ENCODE data around the gene PRMT7. TPM values are rescaled to one million over a fixed set of nuclear protein-coding genes. Genes with fewer than 3 reads are reported as not detected.

The PRMT7 gene
- total RNA-seq, 1 donor from 2014 or later: 22.0 TPM

GRCh38 chr16:68374246-68374805, 63.5 kb downstream of the PRMT7 start:
- no peak for DNase-seq (ENCODE audit: low read depth in 2 of 2)

GRCh38 chr16:68374961-68375660, 64.3 kb downstream of the PRMT7 start:
- DNase-seq (ENCODE audit: low read depth in 2 of 2): no peak

- no peak for DNase-seq (ENCODE audit: low read depth in 2 of 2)
Measured at GRCh38 chr16:68375801-68376536, 65.2 kb downstream of the PRMT7 start.

GRCh38 chr16:68376590-68376989, 65.8 kb downstream of the PRMT7 start:
- DNase-seq (ENCODE audit: low read depth in 2 of 2): no peak

- no peak for DNase-seq (ENCODE audit: low read depth in 2 of 2)
Measured at GRCh38 chr16:68377221-68377620, 66.4 kb downstream of the PRMT7 start.

- DNase-seq (ENCODE audit: low read depth in 2 of 2): peak; percentile 66 to 93
Measured at GRCh38 chr16:68377667-68378393, 67.0 kb downstream of the PRMT7 start.

GRCh38 chr16:68378436-68379415, 67.9 kb downstream of the PRMT7 start:
- no peak for DNase-seq (ENCODE audit: low read depth in 2 of 2)

GRCh38 chr16:68379472-68380347, 68.9 kb downstream of the PRMT7 start:
- no peak for DNase-seq (ENCODE audit: low read depth in 2 of 2)

- DNase-seq (ENCODE audit: low read depth in 2 of 2): no peak
Measured at GRCh38 chr16:68380348-68380670, 69.5 kb downstream of the PRMT7 start.

GRCh38 chr16:68380676-68381362, 70.0 kb downstream of the PRMT7 start:
- DNase-seq (ENCODE audit: low read depth in 2 of 2): no peak

- DNase-seq (ENCODE audit: low read depth in 2 of 2): no peak
Measured at GRCh38 chr16:68381363-68381724, 70.5 kb downstream of the PRMT7 start.

GRCh38 chr16:68382296-68382718, 71.5 kb downstream of the PRMT7 start:
- DNase-seq (ENCODE audit: low read depth in 2 of 2): no peak

GRCh38 chr16:68383858-68384257, 73.0 kb downstream of the PRMT7 start:
- no peak for DNase-seq (ENCODE audit: low read depth in 2 of 2)

GRCh38 chr16:68384288-68385161, 73.7 kb downstream of the PRMT7 start:
- DNase-seq (ENCODE audit: low read depth in 2 of 2): peak in 1 of 2 donors; percentile 52

GRCh38 chr16:68385371-68385770, 74.6 kb downstream of the PRMT7 start:
- DNase-seq (ENCODE audit: low read depth in 2 of 2): no peak

- DNase-seq (ENCODE audit: low read depth in 2 of 2): no peak
Measured at GRCh38 chr16:68386628-68387027, 75.8 kb downstream of the PRMT7 start.

GRCh38 chr16:68387301-68387700, 76.5 kb downstream of the PRMT7 start:
- DNase-seq (ENCODE audit: low read depth in 2 of 2): no peak

- no peak for DNase-seq (ENCODE audit: low read depth in 2 of 2)
Measured at GRCh38 chr16:68388124-68388523, 77.3 kb downstream of the PRMT7 start.

Measured in lung microvascular endothelial cell (primary cell).